Astrocyte of the hippocampus (primary cell): Measurements from ENCODE around the gene CDKN2AIPNL.
A peak's percentile ranks its signal among the peaks of the same experiment; 100 is the strongest.
"Not testable (repeated sequence)": the region's sequence is repeated elsewhere in the genome, so short reads cannot be mapped to it uniquely, and the experiment has no call there.

Experiments used
- DNase-seq: peaks from one replicate; pipeline ENCODE4 v3.0.0; 2011; ENCODE audit warnings: low read depth, low spot score

CDKN2AIPNL gene

DNA sequence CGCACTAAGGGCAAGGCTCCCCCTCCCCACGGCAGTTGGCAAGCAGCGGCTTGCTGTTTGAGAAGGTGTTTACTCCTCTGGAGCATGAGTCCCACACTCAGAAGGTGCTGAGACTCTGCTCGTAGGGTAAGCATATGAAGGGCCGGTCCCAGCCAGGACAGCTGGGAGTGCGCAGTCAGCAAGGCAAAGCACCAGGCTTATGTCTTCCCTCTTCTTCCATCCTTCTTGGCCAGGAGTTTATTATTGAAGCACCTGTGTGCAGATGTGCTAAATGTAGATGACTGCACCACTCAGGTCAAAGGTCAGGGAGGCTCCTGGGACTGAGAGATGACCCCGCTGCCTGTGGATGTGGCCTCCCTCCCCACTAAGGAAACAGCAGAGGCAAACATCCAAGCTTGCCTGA is 27.0 kb upstream of the CDKN2AIPNL start:
- no peak for DNase-seq

DNA sequence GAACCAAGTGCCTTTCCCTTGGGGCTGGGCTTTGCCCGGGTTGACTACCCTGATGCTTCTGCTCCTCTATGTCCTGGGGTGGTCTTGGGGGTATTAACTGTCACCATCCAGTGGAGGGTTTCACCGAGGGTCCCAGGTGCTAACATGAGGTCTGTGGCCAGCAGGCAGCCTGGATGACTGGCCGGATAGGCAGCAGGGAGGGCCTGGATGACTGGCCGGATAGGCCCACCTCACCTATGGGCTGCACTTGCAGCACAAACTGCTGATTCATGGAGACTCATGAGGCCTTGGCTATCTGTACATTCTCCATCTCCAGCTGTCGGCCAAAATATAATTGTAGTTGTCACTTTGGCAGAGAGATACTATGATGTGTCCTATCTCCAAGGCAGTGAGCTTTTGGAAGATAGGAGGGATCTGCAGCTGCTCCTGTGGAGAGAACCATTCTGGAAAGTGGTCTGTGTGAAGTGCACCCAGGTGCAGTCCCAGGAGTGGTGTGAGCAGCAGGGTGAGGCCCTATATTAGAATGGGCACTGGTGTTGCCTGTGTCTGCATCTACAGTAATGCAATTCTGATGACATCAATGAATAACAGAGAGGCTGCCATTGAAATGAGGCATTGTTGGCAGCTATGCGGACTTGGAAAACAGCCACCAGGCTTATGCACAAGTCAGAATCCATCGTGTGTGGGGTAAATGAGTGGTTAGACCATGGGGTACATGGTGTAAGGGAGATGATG is 26.3 kb upstream of the CDKN2AIPNL start:
- peak; percentile 88 for DNase-seq

DNA sequence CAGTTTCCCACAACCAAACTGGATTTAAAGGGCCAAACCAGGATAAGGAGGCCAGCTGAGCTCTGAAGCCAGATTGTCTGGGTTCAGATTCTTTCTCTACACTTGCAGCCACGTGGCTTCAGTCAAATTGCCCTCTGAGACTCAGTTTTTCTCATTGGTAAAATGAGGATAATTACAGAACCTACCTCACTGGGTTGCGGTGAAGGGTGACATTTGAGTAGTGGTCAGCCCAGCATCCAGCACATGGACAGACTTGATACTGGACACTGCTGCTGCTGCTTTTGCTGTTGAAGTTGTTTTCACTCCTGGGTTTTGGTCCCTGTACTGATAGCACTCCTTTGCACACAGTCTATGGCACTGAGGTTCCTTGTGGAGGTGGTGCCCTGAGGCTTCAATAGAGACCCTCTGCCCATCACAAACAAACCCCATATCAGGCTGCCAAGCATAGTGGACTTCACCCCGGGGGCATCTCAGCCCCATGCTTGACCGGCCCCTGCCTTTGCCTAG is 25.7 kb upstream of the CDKN2AIPNL start:
- no peak for DNase-seq

DNA sequence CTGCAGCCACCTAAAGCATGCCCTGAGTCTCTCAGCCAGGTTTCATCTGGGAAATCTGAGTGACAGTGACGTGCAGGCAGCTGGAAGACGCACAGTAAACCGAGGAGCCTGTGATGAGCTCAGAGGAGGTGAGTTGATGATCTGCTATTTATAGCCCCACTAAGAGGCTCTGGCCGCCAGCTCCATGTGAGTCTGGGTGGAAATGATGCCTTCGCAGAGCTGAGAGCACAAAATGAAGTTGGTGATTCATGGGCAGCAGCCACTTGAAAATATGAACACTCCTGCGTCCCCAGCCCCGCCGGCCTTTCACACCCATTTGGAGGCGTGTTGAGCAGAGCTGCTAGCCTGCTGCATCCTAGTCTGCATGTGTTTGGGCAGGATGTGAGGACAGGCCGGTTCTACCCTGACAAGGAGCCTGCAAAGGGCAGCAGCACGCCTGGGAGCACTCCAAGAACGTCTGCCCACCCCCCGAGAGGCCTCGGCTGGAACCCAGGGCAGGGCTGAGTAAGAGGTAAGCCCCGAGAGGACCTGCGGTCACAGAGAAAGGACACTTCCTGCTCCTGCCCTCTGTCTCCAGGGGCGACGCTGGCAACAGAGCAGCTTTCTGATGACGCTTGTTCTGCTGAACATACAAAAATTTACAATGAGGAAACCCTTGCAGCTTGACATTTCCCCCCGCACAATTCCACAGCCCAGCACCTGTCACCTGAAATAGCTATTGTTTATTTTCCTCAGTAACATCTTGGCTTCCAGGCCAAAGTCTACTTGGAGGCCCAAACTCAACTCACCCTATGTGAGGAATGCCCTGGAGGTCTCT is 25.1 kb upstream of the CDKN2AIPNL start:
- DNase-seq: peak; percentile 89

- DNase-seq: peak; percentile 65
These were observed 23.9 kb upstream of the CDKN2AIPNL start for GRCh38 chr5:134435560-134435959.

GRCh38 chr5:134432677-134433359 is 21.1 kb upstream of the CDKN2AIPNL start:
- peak; percentile 36 for DNase-seq

- DNase-seq: no peak
These were observed 20.5 kb upstream of the CDKN2AIPNL start for GRCh38 chr5:134432174-134432573.

DNA sequence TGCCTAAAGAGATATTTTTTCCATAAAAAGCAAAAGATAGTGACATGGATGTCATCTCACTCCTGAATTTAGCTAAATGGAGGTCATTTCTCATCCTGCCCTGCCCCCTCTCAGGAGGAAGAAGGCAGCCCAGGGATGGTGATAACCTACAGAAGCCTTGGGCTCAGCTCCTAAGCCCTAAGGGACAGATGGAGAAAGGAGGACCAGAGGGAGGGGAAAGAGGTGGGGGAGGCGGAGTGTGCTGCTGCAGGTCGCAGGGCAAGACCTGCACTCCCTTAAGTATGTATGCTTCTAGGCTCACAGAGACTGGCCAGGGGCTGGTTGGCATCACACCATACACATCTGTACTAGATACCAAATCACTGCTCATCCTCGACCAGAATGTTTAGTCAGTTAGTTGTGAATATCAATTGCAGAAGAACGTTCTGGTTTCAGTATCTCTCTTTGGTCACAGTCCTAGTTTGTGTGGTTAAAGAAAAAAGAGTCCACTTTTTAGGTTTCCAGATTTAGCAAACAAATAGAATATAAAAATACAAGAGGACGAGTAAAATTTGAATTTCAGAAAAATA is 18.4 kb upstream of the CDKN2AIPNL start:
- DNase-seq: no peak

- DNase-seq: no peak
These were observed 15.9 kb upstream of the CDKN2AIPNL start for GRCh38 chr5:134427540-134428041.

DNA sequence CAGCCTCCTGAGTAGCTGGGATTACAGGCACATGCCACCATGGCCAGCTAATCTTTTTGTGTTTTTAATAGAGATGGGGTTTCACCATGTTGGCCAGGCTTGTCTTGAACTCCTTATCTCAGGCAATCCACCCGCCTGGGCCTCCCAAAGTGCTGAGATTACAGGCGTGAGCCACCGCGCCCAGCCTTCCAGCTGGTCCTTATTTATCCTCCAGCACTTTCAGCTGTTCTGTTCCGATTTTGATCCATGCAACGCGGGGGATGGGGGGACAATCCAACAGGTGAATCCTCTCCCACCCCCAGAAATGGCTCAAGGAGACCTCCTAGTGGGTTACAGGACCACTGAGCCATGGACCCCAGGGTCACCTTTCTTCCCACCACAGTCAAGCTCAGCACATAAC is 14.7 kb upstream of the CDKN2AIPNL start:
- no peak for DNase-seq

- no peak for DNase-seq
These were observed 11.7 kb upstream of the CDKN2AIPNL start for GRCh38 chr5:134423376-134423775.

DNA sequence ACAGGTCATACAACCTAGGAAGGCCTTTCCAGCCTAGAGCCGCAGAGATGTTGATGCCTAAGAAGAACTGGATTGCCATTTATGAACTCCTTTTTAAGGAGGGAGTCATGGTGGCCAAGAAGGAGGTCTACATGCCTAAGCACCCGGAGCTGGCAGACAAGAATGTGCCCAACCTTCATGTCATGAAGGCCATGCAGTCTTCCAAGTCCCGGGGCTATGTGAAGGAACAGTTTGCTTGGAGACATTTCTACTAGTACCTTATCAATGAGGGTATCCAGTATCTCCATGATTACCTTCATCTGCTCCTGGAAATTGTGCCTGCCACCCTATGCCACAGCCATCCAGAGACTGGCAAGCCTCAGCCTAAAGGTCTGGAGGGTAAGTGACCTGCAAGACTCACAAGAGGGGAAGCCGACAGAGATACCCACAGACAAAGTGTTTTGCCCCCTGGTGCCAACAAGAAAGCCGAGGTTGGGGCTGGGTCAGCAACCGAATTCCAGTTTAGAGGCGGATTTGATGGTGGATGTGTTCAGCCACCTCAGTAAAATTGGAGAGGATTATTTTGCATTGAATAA is 11.2 kb upstream of the CDKN2AIPNL start:
- DNase-seq: no peak

DNA sequence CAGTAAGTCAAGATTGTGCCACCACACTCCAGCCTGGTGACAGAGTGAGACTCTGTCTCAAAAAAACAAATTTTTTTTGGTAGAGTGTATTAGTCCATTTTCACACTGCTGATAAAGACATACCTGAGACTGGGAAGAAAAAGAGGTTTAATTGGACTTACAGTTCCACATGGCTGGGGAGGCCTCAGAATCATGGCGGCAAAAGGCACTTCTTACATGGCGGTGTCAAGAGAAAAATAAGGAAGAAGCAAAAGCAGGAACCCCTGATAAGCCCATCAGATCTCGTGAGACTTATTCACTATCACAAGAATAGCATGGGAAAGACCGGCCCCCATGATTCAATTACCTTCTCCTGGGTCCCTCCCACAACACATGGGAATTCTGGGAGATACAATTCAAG is 9.4 kb upstream of the CDKN2AIPNL start:
- not testable (repeated sequence) for DNase-seq

GRCh38 chr5:134420343-134420742 is 8.7 kb upstream of the CDKN2AIPNL start:
- DNase-seq: no peak

- DNase-seq: no peak
These were observed 7.3 kb upstream of the CDKN2AIPNL start for GRCh38 chr5:134418958-134419357.

DNA sequence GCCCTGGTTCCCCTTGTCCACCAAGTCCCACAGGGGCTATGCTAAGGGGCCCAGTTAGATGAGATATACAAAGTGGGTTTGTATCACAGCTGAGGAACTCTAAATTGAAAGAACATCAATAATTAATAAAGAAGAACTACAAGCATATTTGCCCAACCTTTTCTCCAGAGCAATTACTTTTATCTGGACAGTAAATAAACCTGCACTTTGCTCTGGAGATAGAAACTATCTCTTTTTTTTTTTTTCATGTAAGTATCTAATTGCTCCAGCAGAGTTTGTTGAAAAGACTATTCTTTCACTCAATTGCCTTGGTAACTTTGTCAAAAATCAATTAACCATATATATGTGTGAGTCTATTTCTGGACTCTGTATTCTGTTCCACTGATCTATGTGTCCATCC is 6.0 kb upstream of the CDKN2AIPNL start:
- no peak for DNase-seq

DNA sequence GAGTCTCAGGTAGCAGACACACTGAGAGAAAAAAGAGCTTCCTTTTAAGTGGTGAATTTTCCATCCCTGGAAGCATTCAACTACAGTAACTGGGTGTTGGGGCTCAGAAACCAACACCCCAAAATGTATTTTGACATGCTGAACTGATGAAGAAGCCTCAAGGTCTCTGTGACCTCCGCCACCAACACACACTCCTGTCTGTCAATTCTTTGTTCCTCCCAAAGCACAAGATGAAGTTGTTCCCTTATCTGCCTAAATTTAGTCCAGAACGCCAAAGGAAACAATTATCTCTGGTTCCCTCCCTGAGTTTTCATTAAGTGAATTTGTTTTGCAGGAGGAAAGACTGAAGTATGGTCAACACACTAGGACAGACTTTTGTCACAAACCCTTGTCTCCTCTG is 1.4 kb upstream of the CDKN2AIPNL start:
- DNase-seq: no peak

- no peak for DNase-seq
These were observed 494 bp downstream of the CDKN2AIPNL start for GRCh38 chr5:134411228-134411545.

DNA sequence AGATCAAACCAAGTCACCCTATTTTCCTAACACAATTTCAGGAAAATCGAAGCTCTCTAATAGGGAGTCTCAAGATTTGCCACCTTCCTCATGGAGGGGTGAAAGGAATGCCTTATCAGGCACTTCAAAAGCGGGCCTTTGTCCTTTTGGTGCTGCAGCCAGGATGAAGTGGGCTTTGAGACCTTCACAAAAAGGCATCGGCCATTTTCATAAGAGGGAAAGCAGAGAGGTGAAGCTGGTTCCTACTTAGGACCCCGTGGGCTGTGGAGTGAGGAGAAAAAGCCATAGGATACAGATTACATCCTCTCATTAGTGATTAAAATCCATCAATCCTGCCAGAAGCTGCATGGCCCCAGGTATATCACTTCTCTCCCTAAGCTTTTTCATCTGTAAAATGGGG is 859 bp downstream of the CDKN2AIPNL start:
- DNase-seq: no peak

DNA sequence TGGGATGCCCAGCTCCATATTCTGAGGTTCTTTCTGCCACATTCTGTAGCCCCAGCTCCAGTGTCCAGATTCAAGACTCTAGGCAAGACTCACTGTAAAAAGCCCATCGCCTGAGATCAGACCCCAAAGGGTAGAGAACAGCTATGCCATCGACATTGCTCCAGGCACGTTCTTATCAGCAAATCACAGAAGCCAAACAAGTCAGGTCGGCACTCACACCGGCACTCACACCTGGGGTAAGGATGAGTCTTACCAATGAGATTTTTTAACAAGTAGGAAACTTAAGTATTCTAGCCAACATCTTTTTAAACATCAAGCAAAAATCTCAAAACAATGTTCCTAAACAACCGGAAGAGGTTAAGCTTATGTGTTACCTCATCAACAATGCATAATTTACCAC is 2.4 kb downstream of the CDKN2AIPNL start:
- DNase-seq: no peak

DNA sequence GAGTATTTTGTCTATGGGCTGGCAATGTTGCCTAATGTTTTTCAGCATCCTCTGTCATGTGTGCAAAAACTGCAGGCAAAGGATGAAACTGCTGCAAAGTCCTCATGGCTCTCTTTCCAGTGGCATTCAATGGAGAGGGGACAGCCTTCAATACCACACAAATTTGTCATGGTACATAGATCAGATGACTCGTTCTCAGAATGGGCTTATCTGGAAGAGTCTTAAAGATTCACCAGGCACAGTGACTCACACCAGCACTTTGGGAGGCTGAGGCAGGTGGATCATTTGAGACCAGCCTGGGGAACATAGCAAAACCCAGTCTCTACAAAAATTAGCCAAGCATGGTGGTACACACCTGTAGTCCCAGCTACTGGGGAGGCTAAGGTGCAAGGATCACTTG is 5.3 kb downstream of the CDKN2AIPNL start:
- no peak for DNase-seq

DNA sequence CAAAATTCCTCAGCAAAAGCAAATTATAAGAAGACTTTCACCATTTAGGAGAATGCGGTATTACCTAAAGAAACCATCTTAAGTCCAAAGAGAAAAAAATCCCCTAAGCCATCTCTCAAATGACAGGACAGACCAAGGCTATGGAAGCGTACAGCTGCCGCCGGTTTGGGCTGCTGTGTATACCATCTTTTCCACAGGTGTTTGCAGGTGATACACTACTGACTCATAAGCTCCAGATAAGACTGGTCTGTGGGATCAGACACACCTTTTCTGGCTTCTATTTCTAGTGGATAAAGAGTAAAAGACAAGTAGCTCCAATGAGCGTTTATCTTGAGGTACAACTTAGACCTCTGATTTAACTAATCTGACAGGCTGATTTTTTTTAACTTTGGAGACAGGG is 7.7 kb downstream of the CDKN2AIPNL start:
- DNase-seq: no peak
